GM12874 (cell line): ENCODE data around the gene ZMYM2.

Experiments used
- TF ChIP-seq, protein P1 (sequence below): IDR thresholded peaks from 2 replicates; pipeline ENCODE4 v1.5.1; 2011; ENCODE audit warnings: low read depth, mild to moderate bottlenecking, control low read depth, low read length, moderate library complexity; ENCODE audit not compliant: insufficient read depth

ZMYM2 gene

DNA sequence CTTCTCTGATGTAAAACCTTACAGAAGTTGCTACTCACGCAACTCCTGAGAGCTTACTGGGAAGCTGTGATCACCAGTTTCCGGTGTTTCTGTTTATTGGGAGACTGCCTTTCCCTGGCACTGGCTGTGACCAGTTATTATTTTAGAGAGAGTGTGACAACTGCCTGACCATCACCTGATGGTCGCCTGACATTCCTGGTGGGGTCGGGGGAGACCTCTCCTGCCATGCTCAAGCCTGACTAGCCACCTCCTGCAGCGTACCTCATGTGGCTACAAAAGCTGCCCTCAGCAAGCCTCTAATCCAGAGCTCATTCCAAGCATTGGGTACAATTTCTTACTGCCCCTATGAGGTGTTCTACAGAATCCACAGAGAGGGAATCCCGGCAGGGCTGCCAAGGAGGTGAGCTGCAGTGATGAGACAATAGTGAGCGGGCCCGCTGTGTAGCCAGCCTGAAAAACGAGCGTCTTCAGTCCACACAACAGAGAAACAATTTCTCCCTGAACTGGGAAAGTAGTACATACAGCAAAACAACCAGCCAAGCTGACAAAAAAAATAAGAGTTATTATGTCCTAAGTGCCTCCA, 173.6 kb downstream of the ZMYM2 start:
- TF ChIP-seq, protein P1, sequence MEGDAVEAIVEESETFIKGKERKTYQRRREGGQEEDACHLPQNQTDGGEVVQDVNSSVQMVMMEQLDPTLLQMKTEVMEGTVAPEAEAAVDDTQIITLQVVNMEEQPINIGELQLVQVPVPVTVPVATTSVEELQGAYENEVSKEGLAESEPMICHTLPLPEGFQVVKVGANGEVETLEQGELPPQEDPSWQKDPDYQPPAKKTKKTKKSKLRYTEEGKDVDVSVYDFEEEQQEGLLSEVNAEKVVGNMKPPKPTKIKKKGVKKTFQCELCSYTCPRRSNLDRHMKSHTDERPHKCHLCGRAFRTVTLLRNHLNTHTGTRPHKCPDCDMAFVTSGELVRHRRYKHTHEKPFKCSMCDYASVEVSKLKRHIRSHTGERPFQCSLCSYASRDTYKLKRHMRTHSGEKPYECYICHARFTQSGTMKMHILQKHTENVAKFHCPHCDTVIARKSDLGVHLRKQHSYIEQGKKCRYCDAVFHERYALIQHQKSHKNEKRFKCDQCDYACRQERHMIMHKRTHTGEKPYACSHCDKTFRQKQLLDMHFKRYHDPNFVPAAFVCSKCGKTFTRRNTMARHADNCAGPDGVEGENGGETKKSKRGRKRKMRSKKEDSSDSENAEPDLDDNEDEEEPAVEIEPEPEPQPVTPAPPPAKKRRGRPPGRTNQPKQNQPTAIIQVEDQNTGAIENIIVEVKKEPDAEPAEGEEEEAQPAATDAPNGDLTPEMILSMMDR: no peak

DNA sequence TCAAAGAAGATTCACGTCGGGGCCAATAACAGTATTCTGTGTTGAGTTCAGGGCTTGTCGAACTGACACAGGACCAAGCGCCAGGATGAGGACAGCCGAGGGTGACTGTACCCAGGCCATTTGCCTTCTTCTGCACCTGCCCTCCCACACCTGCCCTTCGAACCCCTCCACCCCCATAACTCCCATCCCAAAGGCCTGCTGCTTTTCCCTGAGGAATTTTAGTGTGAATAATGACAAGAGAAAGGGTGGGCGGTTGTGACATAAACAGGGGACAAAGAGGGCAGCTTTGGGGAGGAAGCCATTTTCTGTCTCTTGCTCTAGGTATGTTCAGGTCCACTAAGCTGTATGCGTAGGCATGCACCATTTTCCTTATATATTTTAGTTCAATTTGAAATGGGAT, 176.2 kb downstream of the ZMYM2 start:
- TF ChIP-seq, protein P1: no peak

DNA sequence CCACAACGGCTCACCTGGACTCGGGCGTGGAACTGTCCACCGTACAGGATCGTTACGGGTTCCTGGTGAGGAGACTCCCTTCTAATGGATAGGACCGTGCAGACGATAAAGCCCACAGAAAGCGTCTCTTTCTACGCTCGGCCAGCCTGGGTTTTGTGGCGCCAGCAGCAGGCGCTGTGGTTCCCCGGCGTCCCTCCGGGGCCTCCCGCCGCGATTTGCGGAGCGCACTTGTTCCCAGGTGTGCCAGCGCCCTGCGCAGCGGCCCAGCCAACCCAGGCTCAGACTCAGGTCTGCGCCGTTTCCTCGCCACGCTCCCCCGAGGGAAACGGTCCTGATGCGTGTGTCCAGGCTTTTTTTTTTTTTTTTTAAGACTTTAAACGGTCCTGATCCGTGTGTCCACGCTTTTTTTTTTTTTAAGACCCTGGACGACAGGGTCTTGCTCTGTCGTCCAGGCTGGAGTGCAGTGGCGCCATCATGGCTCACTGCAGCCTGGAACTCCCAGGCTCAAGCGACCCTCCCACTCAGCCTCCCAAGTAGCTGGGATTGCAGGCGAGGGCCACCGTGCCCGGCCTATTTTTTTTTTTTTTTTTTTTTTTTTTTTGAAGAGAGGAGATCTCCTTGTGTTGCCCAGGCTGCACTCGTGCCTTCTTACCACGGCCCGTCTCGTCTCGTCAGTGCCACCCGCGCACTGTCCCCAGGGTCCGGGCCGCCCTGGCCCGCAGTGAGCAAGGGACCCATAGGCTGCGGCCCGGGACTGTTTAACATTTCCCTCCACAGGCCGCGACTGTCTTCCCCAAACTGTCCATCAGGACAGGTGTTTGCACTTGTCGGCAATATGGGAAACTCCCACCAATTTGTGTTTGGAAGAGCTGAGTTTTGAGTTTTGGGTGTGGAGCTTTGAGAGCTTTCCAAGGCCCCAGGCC, 178.5 kb downstream of the ZMYM2 start:
- TF ChIP-seq, protein P1: peak; percentile 67

DNA sequence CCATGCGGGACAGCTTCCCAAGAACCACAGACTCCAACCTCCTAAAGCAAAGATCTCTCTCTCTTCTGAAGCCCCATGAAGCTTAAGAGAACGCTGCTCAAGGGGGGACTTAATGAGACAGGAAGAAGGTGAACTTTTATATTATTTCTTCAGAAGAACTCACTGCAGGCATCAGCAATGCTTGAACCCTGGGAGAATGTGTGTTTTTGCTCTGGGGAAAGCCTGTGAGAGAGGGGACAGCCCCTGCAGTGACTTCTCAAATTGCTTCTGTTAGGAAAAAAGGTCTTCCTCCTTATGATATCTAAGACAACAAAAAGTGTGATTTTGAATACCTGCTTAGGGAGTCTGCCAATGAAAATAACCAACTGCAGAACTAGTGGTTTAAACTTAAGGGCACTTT, 179.3 kb downstream of the ZMYM2 start:
- TF ChIP-seq, protein P1: no peak

DNA sequence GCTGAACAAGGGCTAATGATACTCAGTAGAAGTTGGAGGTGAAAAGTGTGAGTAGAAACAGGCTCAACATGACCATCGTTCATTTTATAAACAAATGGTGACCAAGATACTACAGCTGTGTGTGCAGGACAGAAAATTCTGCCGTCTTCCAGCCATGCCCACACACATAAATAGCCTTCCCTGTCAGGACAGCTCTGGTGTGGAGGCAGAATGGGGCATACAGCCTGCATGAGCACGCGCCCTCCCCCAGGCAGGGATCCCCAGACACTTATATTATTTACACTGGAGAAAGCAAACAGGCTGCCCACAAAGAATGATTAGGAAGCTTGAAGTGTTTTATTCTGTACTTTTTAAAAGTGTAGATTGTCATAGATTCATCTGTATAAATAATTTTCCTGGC, 182.0 kb downstream of the ZMYM2 start:
- TF ChIP-seq, protein P1: no peak
